ENCODE data around the gene CMIP.

CMIP gene

GRCh38 chr16:81639348-81639747 is 194.7 kb downstream of the CMIP start:
- DNase-seq (ENCODE audit: low read depth), result no peak

- DNase-seq (ENCODE audit: low read depth), result no peak
Observed at GRCh38 chr16:81639931-81640680, 195.5 kb downstream of the CMIP start.

GRCh38 chr16:81640681-81641070 is 196.1 kb downstream of the CMIP start:
- DNase-seq (ENCODE audit: low read depth), result no peak

- DNase-seq (ENCODE audit: low read depth), result no peak
Observed at GRCh38 chr16:81641395-81642106, 196.9 kb downstream of the CMIP start.

- DNase-seq (ENCODE audit: low read depth), result no peak
Observed at GRCh38 chr16:81642107-81642436, 197.5 kb downstream of the CMIP start.

GRCh38 chr16:81642943-81643342 is 198.3 kb downstream of the CMIP start:
- DNase-seq (ENCODE audit: low read depth), result no peak

GRCh38 chr16:81645266-81645694 is 200.7 kb downstream of the CMIP start:
- DNase-seq (ENCODE audit: low read depth), result no peak

GRCh38 chr16:81645925-81646324 is 201.3 kb downstream of the CMIP start:
- DNase-seq (ENCODE audit: low read depth), result no peak

GRCh38 chr16:81646561-81646960 is 202.0 kb downstream of the CMIP start:
- DNase-seq (ENCODE audit: low read depth), result no peak

GRCh38 chr16:81647527-81647926 is 202.9 kb downstream of the CMIP start:
- no peak for DNase-seq (ENCODE audit: low read depth)

GRCh38 chr16:81649561-81650184 is 205.1 kb downstream of the CMIP start:
- DNase-seq (ENCODE audit: low read depth), result no peak

- no peak for DNase-seq (ENCODE audit: low read depth)
Observed at GRCh38 chr16:81650281-81650680, 205.7 kb downstream of the CMIP start.

- no peak for DNase-seq (ENCODE audit: low read depth)
Observed at GRCh38 chr16:81650982-81651562, 206.5 kb downstream of the CMIP start.

GRCh38 chr16:81651758-81652718 is 207.4 kb downstream of the CMIP start:
- DNase-seq (ENCODE audit: low read depth), result no peak

GRCh38 chr16:81652798-81653505 is 208.3 kb downstream of the CMIP start:
- no peak for DNase-seq (ENCODE audit: low read depth)

- no peak for DNase-seq (ENCODE audit: low read depth)
Observed at GRCh38 chr16:81654346-81654745, 209.7 kb downstream of the CMIP start.

GRCh38 chr16:81655469-81656162 is 211.0 kb downstream of the CMIP start:
- no peak for DNase-seq (ENCODE audit: low read depth)

GRCh38 chr16:81657224-81657623 is 212.6 kb downstream of the CMIP start:
- DNase-seq (ENCODE audit: low read depth), result no peak

- no peak for DNase-seq (ENCODE audit: low read depth)
Observed at GRCh38 chr16:81657781-81658180, 213.2 kb downstream of the CMIP start.

GRCh38 chr16:81658373-81658772 is 213.8 kb downstream of the CMIP start:
- DNase-seq (ENCODE audit: low read depth), result no peak

Measured in activated T-helper 1 cell treated with Interleukin-2 at 50 U/mL for 16 hours (primary cell).